NCI-H1930 (cell line): ENCODE data around the gene STPG4.
"Not testable (repeated sequence)": the region's sequence is repeated elsewhere in the genome, so short reads cannot be mapped to it uniquely, and the experiment has no call there.

Source experiments
- DNase-seq, 2 experiments: peaks; one replicate each; lab custom pipeline; 2025; lab: John Stamatoyannopoulos, UW

STPG4 gene

GRCh38 chr2:47155091-47155876 is at the start of gene STPG4:
Gene STPG4 (minus strand): TSS chr2:47155308. CDS start chr2:47155251, 57 bp downstream.
- no peak for DNase-seq

- no peak for DNase-seq
Measured at GRCh38 chr2:47204691-47205090, 49.6 kb upstream of the STPG4 start.

- no peak for DNase-seq
Measured at GRCh38 chr2:47203995-47204394, 48.9 kb upstream of the STPG4 start.

- DNase-seq, result no peak
Measured at GRCh38 chr2:47201224-47201623, 46.1 kb upstream of the STPG4 start.

- DNase-seq, result no peak
Measured at GRCh38 chr2:47198985-47199451, 43.9 kb upstream of the STPG4 start.

- DNase-seq, result no peak
Measured at GRCh38 chr2:47196499-47196898, 41.4 kb upstream of the STPG4 start.

- no peak for DNase-seq
Measured at GRCh38 chr2:47196046-47196445, 40.9 kb upstream of the STPG4 start.

- DNase-seq, result no peak
Measured at GRCh38 chr2:47195148-47195547, 40.0 kb upstream of the STPG4 start.

GRCh38 chr2:47194410-47194809 is 39.3 kb upstream of the STPG4 start:
- no peak for DNase-seq

- DNase-seq, result no peak
Measured at GRCh38 chr2:47193607-47194006, 38.5 kb upstream of the STPG4 start.

GRCh38 chr2:47190188-47190881 is 35.2 kb upstream of the STPG4 start:
- DNase-seq, result no peak

GRCh38 chr2:47189635-47190034 is 34.5 kb upstream of the STPG4 start:
- DNase-seq, result no peak

- no peak for DNase-seq
Measured at GRCh38 chr2:47187069-47187468, 32.0 kb upstream of the STPG4 start.

GRCh38 chr2:47186351-47186750 is 31.2 kb upstream of the STPG4 start:
- DNase-seq, result no peak

GRCh38 chr2:47185098-47185497 is 30.0 kb upstream of the STPG4 start:
- not testable (repeated sequence) for DNase-seq

GRCh38 chr2:47181176-47181575 is 26.1 kb upstream of the STPG4 start:
- no peak for DNase-seq

- no peak for DNase-seq
Measured at GRCh38 chr2:47180531-47180930, 25.4 kb upstream of the STPG4 start.

GRCh38 chr2:47179388-47179787 is 24.3 kb upstream of the STPG4 start:
- DNase-seq, result no peak

GRCh38 chr2:47178341-47178740 is 23.2 kb upstream of the STPG4 start:
- DNase-seq, result no peak

- no peak for DNase-seq
Measured at GRCh38 chr2:47177043-47177565, 22.0 kb upstream of the STPG4 start.

GRCh38 chr2:47174733-47175361 is 19.7 kb upstream of the STPG4 start:
- no peak for DNase-seq

GRCh38 chr2:47173986-47174732 is 19.1 kb upstream of the STPG4 start:
- DNase-seq, result no peak
